HG03025 (cell line): ENCODE measurements around the gene ST8SIA6.
"Not testable (repeated sequence)": the region's sequence is repeated elsewhere in the genome, so short reads cannot be mapped to it uniquely, and the experiment has no call there.

Experiments
- ATAC-seq: cut with Tn5 transposase; IDR thresholded peaks from one replicate; pipeline ENCODE4 v1.9.1; 2021; ENCODE audit warnings: mild to moderate bottlenecking, moderate library complexity; ENCODE audit not compliant: unreplicated experiment, low FRiP score

Gene ST8SIA6

DNA sequence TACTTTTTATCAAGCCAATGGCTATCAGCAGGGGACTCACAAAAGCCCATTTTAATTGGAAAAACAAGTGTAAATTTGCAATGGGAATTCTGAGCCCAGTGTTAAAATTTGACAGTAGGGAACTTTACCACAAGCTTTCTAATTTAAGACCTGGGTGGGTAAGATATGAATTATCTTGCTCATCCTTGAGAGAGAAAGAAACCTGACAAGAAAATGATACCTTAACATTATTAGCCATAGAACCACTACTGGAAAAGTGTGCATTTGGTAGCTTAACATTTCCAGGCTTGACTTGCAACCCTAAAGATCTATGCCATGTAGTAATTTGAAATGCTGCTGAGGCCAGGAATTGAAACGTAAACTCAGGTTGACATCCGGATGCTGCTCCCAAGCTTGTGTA, 2.7 kb upstream of the ST8SIA6 start:
- ATAC-seq = no peak

DNA sequence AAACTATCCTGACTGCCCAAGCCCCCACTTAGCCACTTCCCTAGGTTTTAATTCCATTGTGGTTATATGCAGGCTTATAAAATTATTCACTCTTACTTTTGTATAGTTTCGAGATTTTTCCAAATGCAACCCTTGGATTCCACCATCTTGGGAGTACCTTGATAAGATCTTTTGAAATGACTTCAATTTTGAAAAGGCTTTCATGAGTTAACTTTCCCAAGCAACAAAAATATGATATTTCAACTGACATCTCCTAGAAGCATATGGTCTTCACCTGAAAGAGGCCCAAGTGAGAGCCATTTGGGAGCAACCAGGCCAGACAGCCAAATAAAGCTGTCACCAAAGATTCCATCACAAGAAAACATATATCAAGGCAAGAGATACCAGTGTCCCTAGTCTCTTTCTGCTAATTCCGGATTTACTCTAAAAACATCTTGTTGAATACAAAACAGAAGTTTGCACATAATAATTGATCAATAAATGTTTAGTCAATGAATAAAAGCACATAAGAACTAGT, 1.7 kb upstream of the ST8SIA6 start:
- no peak for ATAC-seq

DNA sequence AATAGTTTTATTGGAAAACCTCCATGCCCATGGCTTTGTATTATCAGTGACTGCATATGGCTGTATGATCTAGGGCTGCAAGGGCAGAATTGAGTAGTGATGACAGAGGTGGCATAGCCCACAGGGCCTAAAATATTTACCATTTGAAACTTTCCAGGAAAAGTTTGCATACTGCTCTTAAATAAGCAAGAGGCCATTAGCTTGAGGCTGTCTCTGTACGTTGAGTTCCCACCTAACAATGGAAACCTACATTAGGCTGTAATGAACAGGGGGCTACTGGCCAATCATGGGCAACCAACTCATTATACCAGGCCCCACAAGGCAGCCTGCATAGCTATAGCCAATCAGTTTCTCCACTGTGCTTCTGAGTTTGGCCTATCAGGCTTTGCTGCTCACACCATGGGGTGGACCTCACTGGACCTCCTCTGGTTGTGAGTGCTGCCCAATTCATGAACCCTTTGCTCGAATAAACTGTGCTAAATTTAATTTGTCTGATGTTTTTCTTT, 673 bp upstream of the ST8SIA6 start:
- ATAC-seq = no peak

DNA sequence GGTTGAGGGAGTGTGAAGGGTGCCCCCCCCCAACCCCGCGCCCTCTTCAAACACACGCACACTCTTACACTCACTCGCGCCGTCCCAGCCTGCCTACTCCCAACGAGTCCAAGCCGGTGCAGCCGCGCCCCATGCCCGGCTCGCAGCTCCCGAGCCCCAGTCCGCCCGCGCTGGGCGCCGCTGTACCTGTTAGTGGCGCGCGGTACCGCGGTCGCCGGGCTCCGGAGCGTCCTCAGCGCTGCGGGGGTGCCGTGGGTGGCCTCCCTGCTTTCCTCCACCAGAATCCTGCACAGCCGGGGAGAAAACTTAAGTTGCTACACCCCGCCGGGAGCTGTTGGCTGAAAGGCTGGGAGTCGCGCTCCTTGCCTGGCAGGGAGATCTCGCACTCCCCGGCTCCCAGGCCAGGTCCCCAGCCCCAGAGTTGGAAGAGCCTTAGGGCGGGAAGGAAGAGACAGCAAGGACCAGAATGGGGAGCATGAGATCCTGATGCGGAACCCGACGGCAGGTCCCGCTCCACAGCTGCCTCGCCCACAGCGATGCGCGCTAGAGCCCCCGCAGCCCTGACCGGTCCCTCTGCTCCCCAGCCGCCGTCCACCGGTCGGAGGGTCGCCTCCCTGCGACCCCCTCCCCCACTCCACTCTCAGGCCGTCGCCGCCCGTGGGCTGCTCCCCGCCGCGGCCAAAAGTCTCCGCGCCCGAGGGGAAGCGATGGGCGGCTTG, 863 bp downstream of the ST8SIA6 start:
- peak; percentile 45 for ATAC-seq

DNA sequence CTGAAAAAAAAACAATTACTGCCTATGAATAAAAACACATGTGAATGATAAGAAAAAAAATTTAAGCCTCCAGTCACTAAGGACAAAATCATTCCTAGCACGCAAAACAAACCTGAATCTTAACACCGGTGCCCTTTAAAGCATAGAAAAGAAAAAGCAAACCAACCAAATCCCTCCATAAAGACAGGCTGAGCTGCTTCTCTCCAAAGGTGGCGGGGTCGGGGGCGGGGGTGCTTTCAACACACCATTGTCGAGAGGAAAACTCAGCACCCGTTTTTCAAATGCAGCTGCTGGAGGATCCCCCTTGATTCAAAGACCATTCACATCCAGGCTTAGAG, 1.4 kb downstream of the ST8SIA6 start:
- no peak for ATAC-seq

DNA sequence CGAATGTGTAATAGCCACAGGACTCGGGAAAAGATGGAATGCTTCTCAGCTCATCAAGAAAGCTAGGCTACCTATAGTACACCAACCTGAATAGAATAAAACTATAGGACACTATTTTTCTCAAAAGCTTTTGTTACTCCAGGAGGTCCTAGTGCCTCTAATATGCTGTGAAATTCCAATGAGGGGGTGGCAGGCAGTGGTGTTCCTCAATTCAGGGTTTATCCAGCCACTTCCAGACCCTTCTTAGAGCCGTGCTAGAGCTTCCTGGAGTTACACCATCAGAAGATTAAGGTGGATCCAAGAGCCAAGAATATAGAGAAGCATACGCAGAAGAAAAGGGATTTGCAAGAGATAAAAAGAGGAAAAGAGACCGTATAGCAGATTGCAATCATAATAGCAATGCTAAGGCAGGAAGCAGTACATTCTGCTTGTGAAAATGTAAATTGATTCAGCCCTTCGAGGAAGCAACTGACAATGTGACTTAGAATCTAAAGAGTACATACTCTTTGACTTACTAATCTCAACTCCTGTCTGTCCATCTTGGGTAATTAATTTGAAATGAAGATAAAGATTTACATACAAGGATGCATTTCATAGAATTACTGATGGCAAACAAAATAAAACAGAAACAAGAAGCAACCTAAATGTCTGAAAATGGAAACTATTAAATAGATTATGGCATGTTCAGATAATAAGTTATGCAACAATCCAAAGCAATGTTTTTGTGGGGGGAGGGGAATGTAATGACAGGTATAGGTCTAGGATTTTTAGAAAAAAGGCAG, 2.1 kb downstream of the ST8SIA6 start:
- ATAC-seq = no peak

DNA sequence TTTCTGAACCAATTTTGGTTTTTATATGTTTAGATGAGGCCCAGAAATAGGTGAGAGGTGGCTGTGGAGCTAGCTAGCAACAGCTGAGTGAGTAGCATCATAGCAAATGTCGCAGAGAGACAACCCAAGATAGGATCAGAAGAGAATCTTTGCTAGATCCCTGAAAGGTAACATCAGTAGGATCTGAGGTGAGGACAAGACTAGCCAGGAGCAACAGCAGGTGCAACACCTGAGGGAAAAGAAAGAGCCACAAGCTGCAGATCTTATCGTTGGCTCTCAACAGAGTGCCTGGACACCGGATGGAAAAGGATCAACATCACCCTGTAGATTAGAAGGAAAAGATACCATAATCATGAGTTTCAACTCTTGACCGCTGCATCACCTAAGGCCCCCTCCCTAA, 4.4 kb downstream of the ST8SIA6 start:
- ATAC-seq = no peak

DNA sequence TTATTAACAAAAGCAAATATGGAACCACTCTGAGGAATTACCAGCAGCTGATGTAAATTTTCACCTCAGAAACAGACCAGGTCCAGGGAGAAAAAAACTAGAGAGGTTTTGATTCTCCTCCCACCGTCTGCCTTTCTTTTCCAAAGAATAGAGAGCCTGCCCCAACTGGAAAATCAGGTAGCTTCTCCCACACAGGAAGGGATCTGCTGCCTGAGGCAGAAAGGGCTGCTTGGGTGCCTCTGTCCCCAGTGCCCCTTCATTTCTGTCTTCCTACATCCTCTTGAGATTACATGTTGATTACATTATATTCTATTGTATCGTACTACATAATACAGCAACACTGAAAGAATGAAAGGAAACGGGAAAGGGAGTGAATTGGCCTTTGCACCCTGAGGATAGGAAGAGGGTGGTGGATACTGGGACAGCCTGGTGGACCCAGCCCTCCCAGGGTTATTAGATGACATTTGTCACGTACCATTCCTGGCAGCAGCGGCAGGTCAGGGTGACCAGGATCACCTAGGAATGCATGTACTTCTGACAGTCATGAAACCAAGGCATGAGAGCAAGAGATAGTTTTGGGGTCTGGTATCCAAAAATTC, 8.9 kb downstream of the ST8SIA6 start:
- ATAC-seq = no peak

DNA sequence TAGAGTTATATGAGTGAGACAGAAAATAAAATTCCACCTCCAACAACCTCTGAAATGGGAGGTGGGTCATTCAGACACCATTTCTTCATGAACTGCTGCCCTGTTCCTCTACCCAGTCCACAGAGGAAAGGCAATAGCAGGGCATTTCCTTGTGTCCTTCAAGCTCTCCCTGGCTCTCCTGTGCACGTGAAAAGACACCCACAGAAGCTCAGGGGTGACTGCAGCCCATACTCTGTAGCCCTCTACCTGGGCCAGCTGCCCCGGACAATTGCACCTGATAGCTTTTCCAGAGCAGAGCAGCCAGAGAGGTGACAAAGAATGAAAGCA, 10.0 kb downstream of the ST8SIA6 start:
- ATAC-seq = no peak

DNA sequence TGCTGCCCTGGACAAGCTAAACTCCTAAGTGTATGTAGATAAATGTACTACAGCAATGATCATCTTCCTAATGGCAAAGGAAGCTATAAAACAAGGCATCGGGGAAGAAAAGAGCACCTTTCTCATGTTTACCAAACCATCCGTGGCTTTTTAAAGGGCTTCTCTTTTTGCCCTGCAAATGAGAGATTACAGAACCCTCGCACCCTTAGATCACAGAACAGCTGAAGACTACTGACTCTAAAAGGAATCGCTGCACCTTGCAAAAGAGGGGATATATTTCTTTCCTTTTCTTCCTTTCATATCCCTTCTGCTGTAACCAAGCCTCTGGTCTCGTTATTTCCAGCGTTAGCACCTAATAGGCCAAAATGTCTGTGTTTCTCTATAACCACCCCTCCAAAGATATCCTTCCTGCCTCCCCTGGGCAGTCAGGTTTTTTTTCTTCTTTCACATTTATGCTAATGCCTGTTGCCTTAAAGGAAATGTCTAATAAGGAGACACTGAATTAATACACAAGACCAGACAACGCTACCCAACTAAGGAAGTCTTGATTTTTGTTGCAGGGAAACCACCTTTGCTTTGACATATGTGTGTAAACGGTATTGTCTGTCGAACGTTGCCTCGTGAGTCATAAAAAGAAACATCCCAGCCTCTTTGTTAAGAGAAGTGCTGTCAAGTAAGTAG, 10.5 kb downstream of the ST8SIA6 start:
- ATAC-seq = no peak

DNA sequence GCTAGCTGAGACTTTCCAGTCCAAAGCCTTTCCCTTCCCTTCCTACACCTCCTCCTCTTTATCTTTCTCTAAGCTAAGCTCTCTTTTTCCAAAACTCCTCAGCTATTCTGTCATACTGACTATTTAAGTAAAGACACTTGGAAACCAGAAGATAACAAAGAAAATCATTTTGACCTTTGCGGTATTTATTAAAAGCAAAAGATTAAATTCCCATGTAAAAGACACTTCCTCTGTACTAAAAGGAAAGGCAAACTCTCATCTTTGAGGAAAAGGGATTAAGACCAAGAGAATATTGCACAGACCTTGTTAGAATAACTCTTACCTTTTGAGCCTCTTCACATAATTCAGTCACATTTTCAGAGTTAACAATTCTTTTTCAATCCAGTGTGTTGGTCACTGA, 15.8 kb downstream of the ST8SIA6 start:
- no peak for ATAC-seq

DNA sequence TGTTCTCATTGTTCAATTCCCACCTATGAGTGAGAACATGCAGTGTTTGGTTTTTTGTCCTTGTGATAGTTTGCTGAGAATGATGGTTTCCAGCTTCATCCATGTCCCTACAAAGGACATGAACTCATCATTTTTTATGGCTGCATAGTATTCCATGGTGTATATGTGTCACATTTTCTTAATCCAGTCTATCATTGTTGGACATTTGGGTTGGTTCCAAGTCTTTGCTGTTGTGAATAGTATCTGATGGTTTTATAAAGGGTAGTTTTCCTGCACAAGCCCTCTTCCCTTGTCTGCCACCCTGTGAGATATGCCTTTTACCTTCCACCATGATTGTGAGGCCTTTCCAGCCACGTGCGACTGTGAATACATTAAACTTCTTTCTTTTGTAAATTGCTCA, 17.8 kb downstream of the ST8SIA6 start:
- not testable (repeated sequence) for ATAC-seq

DNA sequence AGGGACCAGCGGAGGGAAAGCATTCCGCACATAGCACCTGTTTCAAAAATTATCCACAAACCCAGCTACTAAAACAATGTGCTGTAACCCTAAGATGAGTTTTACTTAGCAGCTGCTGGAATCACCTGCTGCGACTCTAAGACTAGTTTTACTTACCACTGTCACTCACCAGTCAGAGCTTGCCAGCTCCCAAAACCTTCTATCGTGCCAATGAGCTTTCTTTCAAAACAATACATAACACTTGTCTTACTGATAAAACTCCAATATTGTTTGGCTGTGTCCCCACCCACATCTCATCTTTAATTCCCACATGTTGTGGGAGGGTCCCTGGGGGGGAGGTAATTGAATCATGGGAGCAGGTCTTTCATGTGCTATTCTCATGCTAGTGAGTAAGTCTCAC, 18.4 kb downstream of the ST8SIA6 start:
- ATAC-seq = no peak

DNA sequence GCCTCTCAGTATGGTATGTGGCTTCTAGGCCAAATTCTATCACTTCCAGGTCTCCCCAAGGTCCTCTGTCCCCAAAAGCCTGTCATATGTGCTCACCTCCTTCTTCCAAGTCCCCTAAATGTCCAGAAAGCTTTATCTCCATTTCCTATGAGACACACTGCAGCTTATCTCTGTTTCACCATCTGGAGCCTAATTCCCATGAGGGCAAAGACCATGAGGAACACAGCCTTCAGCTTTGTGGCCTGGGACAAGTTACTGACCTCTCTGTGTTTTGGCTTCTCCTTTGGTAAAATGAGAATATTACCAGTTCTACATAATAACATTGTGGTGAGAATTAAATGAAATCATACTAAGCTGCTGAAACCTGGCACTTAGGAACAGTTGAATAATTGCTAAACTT, 19.2 kb downstream of the ST8SIA6 start:
- no peak for ATAC-seq

DNA sequence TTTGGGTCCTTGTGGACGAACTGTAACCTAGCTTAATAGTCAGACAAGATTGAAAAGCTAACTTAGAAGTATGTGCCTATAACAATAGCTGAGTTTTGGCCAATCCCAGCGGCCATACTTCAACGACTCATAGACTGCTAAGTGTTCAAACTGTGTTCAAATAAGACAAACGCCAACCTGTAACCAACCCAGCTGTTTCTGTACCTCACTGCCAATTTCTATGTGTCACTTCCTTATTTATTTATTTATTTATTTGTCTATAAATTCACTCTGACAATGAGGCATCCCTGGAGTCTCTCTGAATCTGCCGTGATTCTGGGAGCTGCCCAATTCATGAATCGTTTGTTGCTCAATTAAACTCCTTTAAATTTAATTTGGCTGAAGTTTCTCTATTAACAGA, 21.7 kb downstream of the ST8SIA6 start:
- no peak for ATAC-seq

DNA sequence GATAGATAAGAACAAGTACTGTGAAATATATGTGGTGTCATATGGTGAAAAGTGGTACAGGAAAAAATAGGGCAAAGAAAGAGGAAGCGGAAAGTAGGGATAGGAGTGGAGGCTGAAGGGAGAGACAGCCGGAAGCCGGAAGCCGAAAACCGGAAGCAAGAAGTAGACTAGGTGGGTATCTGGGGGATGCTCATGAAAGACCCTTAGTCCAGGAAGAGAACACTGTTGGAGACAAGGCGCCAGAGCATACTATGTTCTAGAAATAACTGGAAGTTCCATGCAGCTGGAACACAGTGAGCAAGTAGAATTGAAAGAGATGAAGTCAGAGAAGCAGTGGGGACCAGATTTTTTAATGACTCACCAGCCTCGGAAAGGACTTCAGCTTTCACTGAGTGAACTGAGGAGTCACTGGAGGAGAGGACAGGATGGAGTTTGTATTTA, 22.5 kb downstream of the ST8SIA6 start:
- no peak for ATAC-seq

DNA sequence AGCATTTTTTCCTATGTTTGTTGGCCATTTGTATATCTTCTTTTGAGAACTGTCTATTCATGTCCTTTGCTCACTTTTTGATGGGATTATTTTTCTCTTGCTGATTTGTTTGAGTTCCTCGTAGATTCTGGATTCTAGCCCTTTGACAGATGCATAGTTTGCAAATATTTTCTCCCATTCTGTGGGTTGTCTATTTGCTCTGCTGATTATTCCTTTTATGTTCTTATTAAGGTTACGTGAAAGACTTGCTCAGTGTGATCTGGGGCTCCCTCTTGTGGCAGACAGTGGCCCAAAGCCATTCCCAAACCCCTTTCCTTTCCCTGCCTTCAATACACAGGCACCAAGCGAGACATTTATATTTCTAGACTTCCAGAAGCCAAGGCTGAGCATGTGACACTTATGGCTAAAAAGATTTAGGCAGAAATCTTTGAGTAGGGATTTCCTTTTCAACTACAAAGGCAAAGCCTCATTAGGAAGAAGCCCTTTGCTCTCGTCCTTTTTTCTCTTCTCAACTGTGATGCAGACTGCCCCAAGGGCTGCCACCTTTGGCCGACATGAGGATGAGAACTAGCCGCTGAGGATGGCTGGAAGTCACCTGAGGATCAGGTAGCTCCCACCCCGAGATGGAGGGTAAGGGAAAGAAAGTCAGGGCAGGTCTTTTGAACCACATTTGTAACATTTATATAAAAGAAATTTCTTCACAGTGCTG, 23.6 kb downstream of the ST8SIA6 start:
- ATAC-seq = no peak

DNA sequence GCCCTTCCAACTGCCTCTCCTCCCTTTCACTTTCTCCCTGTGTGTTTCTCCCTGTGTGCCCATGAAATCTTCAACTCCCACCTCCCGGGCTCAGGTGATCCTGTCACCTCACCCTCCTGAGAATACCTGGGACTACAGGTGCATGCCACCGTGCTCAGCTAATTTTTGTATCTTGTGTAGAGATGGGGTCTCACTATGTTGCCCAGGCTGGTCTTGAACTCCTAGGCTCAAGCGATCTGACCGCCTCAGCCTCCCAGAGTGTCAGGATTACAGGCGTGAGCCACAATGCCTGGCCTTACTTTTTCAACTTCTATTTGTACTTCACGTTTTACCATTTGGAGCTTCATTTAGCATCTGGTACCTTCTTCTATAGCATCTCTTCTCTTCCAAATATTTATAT, 24.9 kb downstream of the ST8SIA6 start:
- ATAC-seq = no peak

DNA sequence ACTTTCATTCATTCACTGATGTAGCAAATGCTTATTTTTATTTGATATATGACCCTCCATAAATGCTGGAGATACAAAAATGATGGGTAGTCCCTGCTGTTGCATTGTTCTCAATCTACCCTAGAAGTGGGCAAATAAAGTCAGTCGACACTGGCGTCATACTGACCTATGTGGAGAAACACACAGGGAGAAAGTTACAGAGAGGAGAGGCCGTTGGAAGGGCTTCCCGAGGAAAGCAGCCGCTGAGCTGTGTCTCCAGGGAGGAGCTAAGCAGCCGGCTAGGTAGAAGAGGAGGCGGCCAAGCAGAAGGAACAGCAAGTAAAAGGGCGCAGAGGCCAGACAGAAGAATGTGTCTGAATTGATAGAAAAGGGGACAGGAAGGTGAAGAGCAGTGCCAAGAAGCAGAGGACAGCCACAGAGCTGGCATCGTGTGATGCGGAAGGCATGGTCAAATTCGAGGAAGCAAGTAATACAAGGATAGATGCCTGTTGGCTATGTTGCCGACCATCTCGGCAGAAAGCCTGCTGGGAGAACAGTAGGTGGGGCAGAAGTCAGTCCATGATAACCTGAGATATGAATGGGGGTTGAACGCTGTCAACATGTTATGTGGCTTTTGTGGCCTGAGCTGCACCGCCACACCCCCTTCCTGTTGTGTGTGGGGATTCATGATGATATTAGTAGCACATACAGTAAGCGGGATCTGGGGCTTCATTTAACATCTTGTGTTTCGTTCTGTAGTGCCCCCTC, 25.9 kb downstream of the ST8SIA6 start:
- no peak for ATAC-seq
